ELR (cell line): Measurements from ENCODE around the gene TMEM108.

Source experiments
- DNase-seq: peaks from one replicate; pipeline ENCODE4 v3.0.0-alpha.2; 2015; ENCODE audit warnings: low read depth

TMEM108 gene

GRCh38 chr3:133054586-133054985 lies 16.4 kb downstream of the TMEM108 start:
- no peak for DNase-seq

GRCh38 chr3:133055339-133055738 lies 17.1 kb downstream of the TMEM108 start:
- no peak for DNase-seq

DNA sequence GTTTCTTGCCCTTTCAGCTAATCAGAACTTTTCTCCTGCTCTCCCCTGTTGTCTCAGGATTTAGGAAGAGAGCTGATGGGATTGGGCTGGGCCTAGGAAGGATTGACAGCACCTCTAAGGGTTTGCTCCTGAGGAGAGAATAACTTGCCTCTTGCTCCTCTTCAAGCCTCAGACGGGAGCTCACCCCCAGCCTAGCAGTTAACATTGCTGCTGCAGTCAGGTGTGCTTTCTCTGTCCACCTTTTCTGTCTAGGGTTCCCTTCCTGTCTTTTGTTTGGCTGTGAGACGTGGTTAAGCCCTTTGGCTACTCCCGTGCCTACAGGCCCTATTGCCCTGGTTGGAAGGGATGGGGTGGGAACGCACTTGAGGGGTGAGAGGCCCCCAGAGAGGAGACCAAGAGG lies 20.1 kb downstream of the TMEM108 start:
- no peak for DNase-seq

- DNase-seq, result no peak
Measured at GRCh38 chr3:133058831-133059230, 20.6 kb downstream of the TMEM108 start.

- DNase-seq, result no peak
Measured at GRCh38 chr3:133065193-133065961, 27.2 kb downstream of the TMEM108 start.

- no peak for DNase-seq
Measured at GRCh38 chr3:133066026-133066425, 27.8 kb downstream of the TMEM108 start.

DNA sequence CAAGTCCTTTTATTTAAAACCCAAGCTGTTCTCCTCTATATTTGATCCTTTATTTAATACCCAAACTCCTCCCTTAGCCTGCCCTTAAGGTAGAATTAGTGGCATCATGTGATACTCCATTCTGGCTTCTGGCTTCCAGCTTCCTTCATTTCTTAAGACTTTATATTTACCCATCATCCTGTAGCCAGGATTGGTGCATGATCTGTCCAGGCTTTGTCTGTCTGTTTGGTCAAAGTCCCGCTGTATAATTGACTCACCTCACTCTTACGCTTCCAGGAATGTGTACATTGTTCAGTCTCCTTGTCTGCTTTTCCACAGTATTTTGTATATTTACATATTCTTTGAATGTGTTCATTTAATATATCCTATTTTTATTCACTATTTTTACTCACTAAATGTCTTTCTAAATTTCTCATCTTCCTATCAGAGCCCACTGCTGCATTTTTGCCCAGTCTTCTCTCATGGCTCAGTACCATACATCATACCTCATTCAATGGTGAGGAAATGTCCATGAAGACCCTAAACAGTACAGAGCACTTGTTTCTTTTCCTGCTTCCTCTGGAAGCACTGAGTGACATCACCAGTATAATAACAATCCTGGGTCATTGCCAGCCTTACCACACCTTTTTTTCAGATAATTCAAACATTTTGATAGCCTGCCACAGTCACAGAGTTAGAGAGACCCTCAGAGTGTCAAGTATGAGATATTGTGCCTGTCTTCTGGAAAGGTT lies 31.5 kb downstream of the TMEM108 start:
- no peak for DNase-seq

GRCh38 chr3:133074977-133075376 lies 36.8 kb downstream of the TMEM108 start:
- no peak for DNase-seq

- DNase-seq, result no peak
Measured at GRCh38 chr3:133077688-133078087, 39.5 kb downstream of the TMEM108 start.

DNA sequence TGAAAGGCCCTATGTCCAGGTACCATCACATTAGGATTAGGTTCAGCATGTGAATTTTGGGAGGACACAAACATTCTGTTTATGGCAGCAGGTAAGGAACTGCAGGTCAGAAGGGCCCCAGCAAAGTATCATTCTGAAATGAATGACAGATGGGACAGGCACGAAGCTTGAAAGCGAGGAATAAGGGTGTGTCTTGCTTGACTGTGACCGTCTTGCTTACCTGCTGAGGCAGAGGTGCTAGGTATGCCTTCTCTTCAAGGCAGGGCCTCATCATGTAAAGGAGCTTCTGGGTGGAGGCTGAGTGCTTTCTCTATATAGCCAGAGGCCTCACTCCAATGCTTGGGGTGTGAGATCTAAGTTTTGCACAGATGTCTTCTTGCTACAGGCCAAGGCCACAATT lies 41.4 kb downstream of the TMEM108 start:
- no peak for DNase-seq

DNA sequence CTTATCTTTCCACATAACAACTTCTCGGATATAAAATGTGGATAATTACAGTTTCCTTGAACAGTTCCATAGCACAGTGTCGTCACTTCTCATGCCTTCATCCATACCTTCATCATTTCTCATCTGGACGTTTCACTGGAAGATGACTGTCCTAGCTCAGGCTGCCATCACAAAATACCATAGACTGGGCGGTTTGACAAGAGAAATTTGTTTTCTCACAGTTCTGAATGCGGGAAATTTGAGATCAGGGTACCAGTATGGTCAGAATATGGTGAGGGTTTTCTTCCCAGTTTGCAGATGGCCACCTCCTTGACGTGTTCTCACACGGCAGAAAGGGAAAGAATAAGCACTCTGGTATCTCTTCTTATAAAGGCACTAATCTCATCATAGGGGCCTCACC lies 42.8 kb downstream of the TMEM108 start:
- DNase-seq, result no peak

GRCh38 chr3:133083395-133083794 lies 45.2 kb downstream of the TMEM108 start:
- no peak for DNase-seq

GRCh38 chr3:133089906-133090485 lies 51.8 kb downstream of the TMEM108 start:
- DNase-seq, result no peak

DNA sequence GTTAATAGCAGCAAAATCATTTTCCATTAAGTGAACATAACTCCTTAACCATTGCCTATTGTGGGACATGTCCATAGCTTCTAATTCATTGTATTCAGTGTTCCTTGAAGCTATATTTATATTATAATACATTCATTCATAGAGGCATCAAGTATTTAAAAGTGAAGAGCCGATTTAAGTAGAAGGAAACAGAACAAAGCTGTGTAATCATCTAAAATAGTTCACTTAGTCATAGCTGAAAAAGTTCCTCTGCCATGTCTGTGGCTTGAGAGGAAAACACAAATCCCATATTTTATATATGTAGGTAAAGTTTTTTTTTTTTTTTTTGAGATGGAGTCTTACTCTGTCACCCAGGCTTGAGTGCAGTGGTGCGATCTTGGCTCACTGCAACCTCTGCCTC lies 54.5 kb downstream of the TMEM108 start:
- DNase-seq, result no peak

DNA sequence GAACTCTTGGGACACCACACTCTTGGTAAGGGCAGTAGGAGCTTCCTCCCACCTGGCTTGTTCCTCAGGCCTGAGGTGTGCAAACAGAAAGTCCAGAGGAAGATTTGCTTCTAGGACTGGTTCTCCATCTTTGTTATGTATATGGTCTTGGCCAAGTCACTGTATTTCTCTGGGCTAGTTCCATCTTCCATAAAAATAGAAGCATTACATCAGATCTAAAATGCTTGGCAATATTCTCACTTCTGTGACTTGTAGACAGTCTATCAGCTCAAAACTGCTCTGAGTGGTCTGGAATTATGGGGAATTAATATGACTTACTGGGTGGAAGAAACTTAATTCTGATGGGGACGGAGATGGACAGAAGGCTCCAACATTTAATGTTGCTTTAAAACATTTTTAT lies 55.2 kb downstream of the TMEM108 start:
- DNase-seq, result no peak

- no peak for DNase-seq
Measured at GRCh38 chr3:133096900-133097613, 58.9 kb downstream of the TMEM108 start.

GRCh38 chr3:133103706-133104105 lies 65.5 kb downstream of the TMEM108 start:
- DNase-seq, result no peak

GRCh38 chr3:133106169-133106568 lies 68.0 kb downstream of the TMEM108 start:
- no peak for DNase-seq

GRCh38 chr3:133112666-133113065 lies 74.5 kb downstream of the TMEM108 start:
- DNase-seq, result no peak

- DNase-seq, result peak; percentile 30
Measured at GRCh38 chr3:133113526-133113925, 75.3 kb downstream of the TMEM108 start.

DNA sequence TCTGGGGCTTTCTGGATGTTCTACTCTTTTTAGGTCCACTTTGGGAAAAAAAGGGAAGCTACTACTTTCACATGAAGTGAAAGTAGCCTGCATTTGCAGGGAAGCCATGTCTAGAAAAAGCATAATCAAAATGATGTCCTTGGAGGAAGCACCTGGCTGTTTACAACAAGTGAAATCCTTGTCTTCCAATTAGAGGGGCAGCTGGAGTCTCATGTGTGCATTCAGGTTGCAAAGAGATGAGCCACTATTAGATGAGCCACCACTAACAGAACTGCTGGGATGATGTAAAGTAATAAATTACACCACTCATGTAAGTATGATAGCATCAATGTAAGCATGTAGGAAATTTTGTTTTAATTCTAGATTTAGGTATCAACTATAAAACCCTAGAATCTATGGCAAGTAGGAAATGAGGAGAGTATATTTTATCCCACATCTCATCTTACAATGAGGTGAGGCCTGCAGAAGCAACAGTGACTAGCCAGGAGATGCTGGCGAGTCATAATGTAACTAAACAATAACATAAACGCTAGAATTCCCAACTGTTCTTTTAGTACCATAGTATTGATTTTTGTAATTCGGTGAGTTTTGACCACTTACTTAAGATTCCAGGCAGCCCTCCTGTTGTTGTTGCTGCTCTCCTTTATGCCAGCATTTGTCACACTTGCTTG lies 75.9 kb downstream of the TMEM108 start:
- DNase-seq, result no peak

DNA sequence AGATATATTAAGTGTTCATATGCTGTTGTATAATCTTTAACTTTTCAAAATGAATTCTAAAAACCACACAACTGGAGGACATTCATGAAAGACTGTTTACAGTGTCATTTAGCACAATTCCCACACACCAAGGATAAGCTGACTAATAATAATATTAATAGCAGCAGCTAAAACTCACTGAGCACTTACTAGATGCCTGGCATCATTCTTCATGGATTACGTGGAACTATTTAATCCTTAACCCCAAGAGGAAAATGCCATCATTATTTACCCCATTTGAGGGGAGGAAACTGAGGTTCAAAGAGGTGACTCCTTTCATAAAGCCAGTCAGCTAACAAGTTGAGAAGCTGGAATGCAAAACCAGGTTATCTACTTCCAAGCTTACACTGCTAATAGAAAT lies 77.0 kb downstream of the TMEM108 start:
- no peak for DNase-seq
